Activated CD8-positive, alpha-beta T cell treated with anti-CD3 and anti-CD28 coated beads for 36 hours (primary cell): ENCODE data around the gene PIGL. TPM values are rescaled to one million over a fixed set of nuclear protein-coding genes. Genes with fewer than 3 reads are reported as not detected.
"Not testable (repeated sequence)": the region's sequence is repeated elsewhere in the genome, so short reads cannot be mapped to it uniquely, and the experiment has no call there.

ENCODE experiments used
- ATAC-seq: fragments of 200-7000 bp; cut with Tn5 transposase; one replicate; pipeline ENCODE4 v1.10.0; 2021; ENCODE audit warnings: mild to moderate bottlenecking, moderate library complexity
- CTCF ChIA-PET: fragments of 350-600 bp; sonication (Branson Sonifier 250); formaldehyde crosslinking; loops from one replicate; lab custom pipeline; 2021; ENCODE audit warnings: antibody characterized with exemption; lab: Charles Lee
- POLR2A ChIA-PET: fragments of 350-600 bp; sonication (Branson Sonifier 250); formaldehyde crosslinking; loops from one replicate; lab custom pipeline; 2021; ENCODE audit warnings: antibody characterized with exemption; lab: Charles Lee
- DNase-seq: peaks from one replicate; pipeline ENCODE4 v3.0.0-alpha.2; 2020
- H3K27ac Mint-ChIP-seq: one replicate; pipeline ENCODE4 v1.8.0; 2021; ENCODE audit warnings: mild to moderate bottlenecking, mixed read lengths
- H3K27me3 Mint-ChIP-seq: one replicate; pipeline ENCODE4 v1.8.0; 2021; ENCODE audit warnings: mixed read lengths
- H3K36me3 Mint-ChIP-seq: one replicate; pipeline ENCODE4 v1.8.0; 2021; ENCODE audit warnings: low read depth, mixed read lengths
- H3K4me1 Mint-ChIP-seq: one replicate; pipeline ENCODE4 v1.8.0; 2021; ENCODE audit warnings: low read depth, mixed read lengths
- H3K4me3 Mint-ChIP-seq: one replicate; pipeline ENCODE4 v1.8.0; 2021; ENCODE audit warnings: mild to moderate bottlenecking, moderate library complexity, mixed read lengths
- H3K9me3 Mint-ChIP-seq: one replicate; pipeline ENCODE4 v1.8.0; 2021; ENCODE audit warnings: mixed read lengths
- intact Hi-C: fragments of 100-400 bp; cut with micrococcal nuclease; formaldehyde crosslinking; loops from one replicate; pipeline ENCODE4 v1.10.0; 2022
- total RNA-seq, 2 experiments: library from RNA; stranded (reverse); gene quantifications; one replicate each; pipeline ENCODE4 v1.2.3, GENCODE V29; 2021
- TF ChIP-seq, protein P1 (sequence below): fragments of 200-600 bp; IDR thresholded peaks from one replicate; pipeline ENCODE4 v1.8.0; 2022; ENCODE audit warnings: antibody characterized with exemption, mild to moderate bottlenecking

PIGL gene
- total RNA-seq, 2 experiments from 2014 or later, result 45.0 to 48.6 TPM

DNA sequence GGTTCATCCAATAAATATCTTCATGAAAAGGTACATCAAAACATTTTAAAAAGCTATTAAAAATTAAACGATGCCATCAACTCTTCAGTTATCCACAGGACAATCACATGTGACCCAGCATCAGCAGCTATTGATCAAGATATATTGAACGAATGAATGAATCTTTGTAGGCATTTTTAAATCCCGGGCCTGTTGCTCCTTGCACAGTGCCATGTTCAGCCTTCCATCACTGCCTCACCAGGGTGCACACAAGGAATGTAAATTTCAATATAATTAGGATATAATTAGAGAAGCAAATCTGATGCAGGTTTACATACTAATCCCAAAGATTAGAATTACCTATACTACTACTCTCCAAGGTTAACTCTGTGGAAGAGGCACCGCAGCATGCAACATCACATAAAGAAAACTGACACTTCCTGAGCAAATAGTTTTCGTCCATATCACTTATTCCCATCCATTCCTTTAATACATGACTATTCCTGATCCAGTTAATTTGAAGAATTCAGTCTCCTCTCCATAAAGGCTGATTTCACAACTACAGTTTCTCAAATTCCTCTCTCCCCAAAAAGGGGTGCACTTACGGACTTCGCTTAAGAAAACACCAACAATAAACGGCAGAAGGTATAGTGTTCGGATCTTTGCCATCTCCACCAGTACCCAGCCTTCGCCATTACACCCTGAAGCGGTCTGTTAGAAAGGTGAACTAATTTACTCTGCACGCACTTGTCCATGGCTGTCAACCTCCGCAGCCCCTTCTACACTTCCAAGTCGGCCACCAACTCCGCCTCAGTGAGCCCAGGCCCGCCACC is 2.6 kb upstream of the PIGL start:
- CTCF ChIA-PET, result interaction anchor here (0.9 kb wide), 1 partner anchor 64 kb away, joined by 3 read pairs; no protein-coding TSS in a partner anchor
- H3K4me1 Mint-ChIP-seq, result peaks cover 35% of the 10 kb centered on the region

DNA sequence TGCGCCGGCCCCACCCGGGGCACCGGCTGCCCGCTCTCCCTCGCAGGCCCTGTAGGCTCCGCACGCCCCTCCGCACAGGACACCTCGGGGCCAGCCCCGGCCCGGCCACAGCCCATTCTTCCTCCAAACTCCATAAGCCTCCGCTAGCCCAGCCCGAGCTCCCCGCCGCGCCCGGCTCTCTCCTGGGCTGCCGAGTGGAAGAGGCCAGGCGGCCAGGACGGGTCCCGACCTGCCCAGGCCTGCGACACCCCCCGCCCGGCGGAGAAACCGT is 2.1 kb upstream of the PIGL start:
- ATAC-seq, result peak; percentile 29
- H3K27me3 Mint-ChIP-seq, result no peaks in the 10 kb centered on the region
- peaks cover 11% of the 10 kb centered on the region for H3K36me3 Mint-ChIP-seq
- H3K4me3 Mint-ChIP-seq, result peak overlapping the region; percentile 98
- intact Hi-C loops, result loop anchor here (5.0 kb wide), 1 partner anchor 72 kb away; no protein-coding TSS in a partner anchor
- H3K4me1 Mint-ChIP-seq, result peaks cover 35% of the 10 kb centered on the region
- peak; percentile 53 for DNase-seq
- ChIA-PET CTCF (interaction anchor here (1.3 kb wide), 1 partner anchor 135 kb away, joined by 4 read pairs; no protein-coding TSS in a partner anchor), POLR2A (interaction anchor here (0.7 to 3.5 kb wide), 8 partner anchors 11 to 166 kb away, joined by 3 to 30 read pairs (median 5); partner anchors contain the start of gene UBB)
- H3K27ac Mint-ChIP-seq, result peak overlapping the region; percentile 86
- H3K9me3 Mint-ChIP-seq, result no peaks in the 10 kb centered on the region
- TF ChIP-seq, protein P1, sequence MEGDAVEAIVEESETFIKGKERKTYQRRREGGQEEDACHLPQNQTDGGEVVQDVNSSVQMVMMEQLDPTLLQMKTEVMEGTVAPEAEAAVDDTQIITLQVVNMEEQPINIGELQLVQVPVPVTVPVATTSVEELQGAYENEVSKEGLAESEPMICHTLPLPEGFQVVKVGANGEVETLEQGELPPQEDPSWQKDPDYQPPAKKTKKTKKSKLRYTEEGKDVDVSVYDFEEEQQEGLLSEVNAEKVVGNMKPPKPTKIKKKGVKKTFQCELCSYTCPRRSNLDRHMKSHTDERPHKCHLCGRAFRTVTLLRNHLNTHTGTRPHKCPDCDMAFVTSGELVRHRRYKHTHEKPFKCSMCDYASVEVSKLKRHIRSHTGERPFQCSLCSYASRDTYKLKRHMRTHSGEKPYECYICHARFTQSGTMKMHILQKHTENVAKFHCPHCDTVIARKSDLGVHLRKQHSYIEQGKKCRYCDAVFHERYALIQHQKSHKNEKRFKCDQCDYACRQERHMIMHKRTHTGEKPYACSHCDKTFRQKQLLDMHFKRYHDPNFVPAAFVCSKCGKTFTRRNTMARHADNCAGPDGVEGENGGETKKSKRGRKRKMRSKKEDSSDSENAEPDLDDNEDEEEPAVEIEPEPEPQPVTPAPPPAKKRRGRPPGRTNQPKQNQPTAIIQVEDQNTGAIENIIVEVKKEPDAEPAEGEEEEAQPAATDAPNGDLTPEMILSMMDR, result no peak

More for the DNA sequence above, 2.6 kb upstream of the PIGL start:
- H3K27ac Mint-ChIP-seq, result peak overlapping the region; percentile 86
- POLR2A ChIA-PET, result interaction anchor here (0.7 to 2.2 kb wide), 6 partner anchors 11 to 72 kb away, joined by 3 to 9 read pairs (median 4); no protein-coding TSS in a partner anchor
- ATAC-seq (no peak), DNase-seq (no peak)
- intact Hi-C loops, result loop anchor here (5.0 kb wide), 1 partner anchor 73 kb away; no protein-coding TSS in a partner anchor
- peaks cover 10% of the 10 kb centered on the region for H3K36me3 Mint-ChIP-seq
- H3K9me3 Mint-ChIP-seq, result no peaks in the 10 kb centered on the region
- TF ChIP-seq, protein P1, result no peak
- peak overlapping the region; percentile 98 for H3K4me3 Mint-ChIP-seq
- no peaks in the 10 kb centered on the region for H3K27me3 Mint-ChIP-seq

DNA sequence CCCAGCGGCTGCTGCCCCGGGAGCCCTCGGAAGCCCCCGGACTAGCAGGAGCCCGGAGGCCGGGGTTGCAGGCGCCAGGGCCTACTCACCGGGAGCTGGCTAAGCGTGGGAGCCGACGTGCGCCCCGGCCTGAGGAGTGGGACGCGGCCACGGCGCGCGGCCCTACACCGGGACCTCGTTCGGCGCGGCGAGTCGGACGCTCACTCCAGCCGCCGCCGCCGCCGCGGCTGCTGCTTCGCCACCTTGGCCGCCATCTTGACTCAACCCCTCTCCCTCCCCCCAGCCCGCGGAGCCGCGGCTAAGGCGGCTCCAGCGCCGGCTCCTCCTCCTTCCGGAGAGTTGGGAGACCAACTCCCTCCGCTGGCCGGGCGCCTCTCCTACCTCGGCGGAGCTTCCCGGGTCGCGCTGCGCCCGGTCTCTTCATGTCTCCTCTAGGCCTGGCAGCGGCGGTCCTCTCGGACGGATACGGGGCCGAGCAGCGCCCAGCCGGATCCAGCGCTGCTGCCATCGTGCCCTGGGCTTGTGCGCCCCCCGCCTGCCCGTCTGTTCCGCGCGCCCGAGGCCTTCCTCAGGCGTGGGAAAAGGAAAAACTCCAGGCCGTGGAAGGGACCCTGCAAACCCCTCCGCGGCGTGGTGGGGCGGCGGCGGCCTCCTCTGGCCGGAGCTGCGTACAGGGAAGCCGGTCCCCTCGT is 1.6 kb upstream of the PIGL start, which contains the start of gene NCOR1:
TSS of gene NCOR1 (minus strand) at position 262 of the 692 bp plus-strand sequence. CDS start 20,965 bp downstream, outside the sequence.
- H3K4me1 Mint-ChIP-seq, result peaks cover 35% of the 10 kb centered on the region
- CTCF ChIA-PET, result interaction anchor here (1.3 kb wide), 1 partner anchor 135 kb away, joined by 4 read pairs; no protein-coding TSS in a partner anchor
- POLR2A ChIA-PET, result interaction anchor here (0.7 to 3.5 kb wide), 10 partner anchors 10 to 217 kb away, joined by 3 to 30 read pairs (median 5); partner anchors contain the start of gene UBB
- ATAC-seq, result peak; percentile 88
- intact Hi-C loops, result loop anchor here (5.0 kb wide), 1 partner anchor 72 kb away; no protein-coding TSS in a partner anchor
- TF ChIP-seq, protein P1, result no peak
- peak; percentile 92 for DNase-seq
- peaks cover 11% of the 10 kb centered on the region for H3K36me3 Mint-ChIP-seq
- H3K9me3 Mint-ChIP-seq, result no peaks in the 10 kb centered on the region
- no peaks in the 10 kb centered on the region for H3K27me3 Mint-ChIP-seq
- peak within 1 kb of the TSS; percentile 92 for H3K27ac Mint-ChIP-seq
- H3K4me3 Mint-ChIP-seq, result peak within 1 kb of the TSS; percentile 98

GRCh38 chr17:16215965-16216316 is 1.1 kb upstream of the PIGL start:
- ATAC-seq (no peak), DNase-seq (peak; percentile 42)
- Mint-ChIP-seq H3K27ac (peak overlapping the region; percentile 92), H3K4me1 (peaks cover 33% of the 10 kb centered on the region), H3K4me3 (peak overlapping the region; percentile 98), H3K27me3 (no peaks in the 10 kb centered on the region), H3K36me3 (peaks cover 11% of the 10 kb centered on the region), H3K9me3 (no peaks in the 10 kb centered on the region)
- ChIA-PET CTCF (interaction anchor here (1.3 to 2.7 kb wide), 2 partner anchors 70 to 134 kb away, joined by 4 to 6 read pairs; no protein-coding TSS in a partner anchor), POLR2A (interaction anchor here (0.8 to 3.5 kb wide), 7 partner anchors 10 to 217 kb away, joined by 3 to 30 read pairs (median 5); partner anchors contain the start of gene UBB)
- TF ChIP-seq, protein P1, result no peak
- intact Hi-C loops, result loop anchor here (5.0 kb wide), 1 partner anchor 71 kb away; no protein-coding TSS in a partner anchor

DNA sequence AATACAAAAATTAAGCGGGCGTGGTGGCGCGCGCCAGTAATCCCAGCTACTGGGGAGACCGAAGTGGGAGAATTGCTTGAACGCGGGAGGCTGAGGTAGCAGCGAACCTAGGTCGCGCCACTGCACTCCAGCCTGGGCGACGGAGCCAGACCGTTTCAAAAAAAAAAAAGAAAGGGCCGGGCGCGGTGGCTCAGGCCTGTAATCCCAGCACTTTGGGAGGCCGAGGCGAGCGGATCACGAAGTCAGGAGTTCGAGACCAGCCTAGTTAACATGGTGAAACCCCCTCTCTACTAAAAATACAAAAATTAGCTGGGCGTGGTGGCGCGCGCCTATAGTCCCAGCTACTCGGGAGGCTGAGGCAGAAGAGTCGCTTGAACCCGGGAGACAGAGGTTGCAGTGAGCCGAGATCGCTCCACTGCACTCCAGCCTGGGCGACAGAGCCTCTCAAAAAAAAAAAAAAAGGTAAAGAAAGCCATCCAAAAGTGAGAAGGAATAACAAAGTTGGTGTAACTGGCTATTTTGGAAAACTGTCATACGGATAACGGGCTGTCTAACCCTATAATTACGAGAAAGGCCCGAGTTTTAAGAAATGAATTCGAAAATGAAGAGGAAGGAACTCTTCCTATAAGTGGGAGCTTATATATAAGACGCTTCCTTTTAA is 539 bp upstream of the PIGL start:
- H3K9me3 Mint-ChIP-seq, ATAC-seq, DNase-seq, H3K27me3 Mint-ChIP-seq: not testable (repeated sequence)
- H3K4me1 Mint-ChIP-seq, result peaks cover 30% of the 10 kb centered on the region
- CTCF ChIA-PET, result interaction anchor here (0.9 to 2.7 kb wide), 6 partner anchors 9 to 134 kb away, joined by 3 to 8 read pairs (median 4); no protein-coding TSS in a partner anchor
- peak overlapping the region; percentile 92 for H3K27ac Mint-ChIP-seq
- POLR2A ChIA-PET, result interaction anchor here (0.8 to 3.5 kb wide), 7 partner anchors 9 to 218 kb away, joined by 3 to 30 read pairs (median 3); no protein-coding TSS in a partner anchor
- H3K36me3 Mint-ChIP-seq, result peaks cover 11% of the 10 kb centered on the region
- intact Hi-C loops, result loop anchor here (5.0 kb wide), 1 partner anchor 71 kb away; no protein-coding TSS in a partner anchor
- H3K4me3 Mint-ChIP-seq, result peak overlapping the region; percentile 98
